ENCODE measurements around the gene MOB2.
"Not testable (repeated sequence)": the region's sequence is repeated elsewhere in the genome, so short reads cannot be mapped to it uniquely, and the experiment has no call there.

MOB2 gene

GRCh38 chr11:1438967-1439330 is 47.6 kb downstream of the MOB2 start:
- DNase-seq = no peak

DNA sequence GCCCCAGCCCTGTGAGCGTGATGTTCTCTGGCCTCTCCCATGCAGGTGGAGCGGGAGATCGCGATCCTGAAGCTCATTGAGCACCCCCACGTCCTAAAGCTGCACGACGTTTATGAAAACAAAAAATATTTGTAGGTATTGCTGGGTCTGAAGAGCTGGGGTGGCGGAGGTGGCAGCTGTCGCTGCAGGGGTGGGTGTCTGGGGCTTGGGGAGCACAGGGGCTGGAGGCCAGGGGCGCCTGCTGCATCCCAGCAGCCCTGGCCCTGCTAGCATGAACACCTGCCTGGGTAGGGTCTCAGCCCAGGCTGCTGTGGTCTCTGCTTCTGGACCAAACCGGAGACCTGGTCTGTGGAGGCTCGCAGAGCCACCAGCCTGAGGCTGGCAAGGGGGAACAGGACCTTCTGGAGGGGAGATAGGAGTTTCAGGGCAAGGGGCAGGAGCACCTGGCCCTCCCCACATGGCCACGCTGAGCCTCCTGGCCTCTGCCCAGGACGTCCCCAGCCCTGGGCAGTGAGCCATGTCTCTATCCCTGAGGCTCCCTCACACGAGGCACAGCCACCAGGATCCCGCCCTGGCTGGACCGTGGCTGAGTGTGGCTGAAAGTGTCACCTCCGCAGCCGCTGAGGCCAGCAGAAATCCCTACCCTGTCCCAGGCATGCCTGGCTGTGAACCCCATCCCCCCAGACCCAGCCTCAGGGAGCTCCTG is 48.2 kb downstream of the MOB2 start:
- no peak for DNase-seq

DNA sequence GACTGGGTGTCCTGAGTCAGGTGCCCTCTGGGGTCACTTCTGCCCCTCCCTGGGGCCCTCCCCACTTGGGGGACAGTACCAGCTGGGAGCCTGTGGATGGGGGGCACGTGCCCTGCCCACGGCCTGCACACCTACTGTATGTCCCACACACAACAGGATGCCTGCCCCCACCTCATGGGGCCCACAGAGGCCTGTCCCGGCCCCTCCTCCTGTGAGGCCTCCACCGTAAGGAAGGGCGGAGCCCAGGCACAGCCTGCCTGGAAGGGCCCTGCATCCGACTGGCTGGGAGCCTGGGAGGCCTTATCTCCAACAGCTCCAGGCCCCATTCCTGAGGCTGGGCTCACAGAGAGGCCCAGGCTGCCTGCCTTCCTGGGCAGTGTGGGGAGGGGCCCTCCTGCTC is 49.1 kb downstream of the MOB2 start:
- DNase-seq = peak; percentile 41

DNA sequence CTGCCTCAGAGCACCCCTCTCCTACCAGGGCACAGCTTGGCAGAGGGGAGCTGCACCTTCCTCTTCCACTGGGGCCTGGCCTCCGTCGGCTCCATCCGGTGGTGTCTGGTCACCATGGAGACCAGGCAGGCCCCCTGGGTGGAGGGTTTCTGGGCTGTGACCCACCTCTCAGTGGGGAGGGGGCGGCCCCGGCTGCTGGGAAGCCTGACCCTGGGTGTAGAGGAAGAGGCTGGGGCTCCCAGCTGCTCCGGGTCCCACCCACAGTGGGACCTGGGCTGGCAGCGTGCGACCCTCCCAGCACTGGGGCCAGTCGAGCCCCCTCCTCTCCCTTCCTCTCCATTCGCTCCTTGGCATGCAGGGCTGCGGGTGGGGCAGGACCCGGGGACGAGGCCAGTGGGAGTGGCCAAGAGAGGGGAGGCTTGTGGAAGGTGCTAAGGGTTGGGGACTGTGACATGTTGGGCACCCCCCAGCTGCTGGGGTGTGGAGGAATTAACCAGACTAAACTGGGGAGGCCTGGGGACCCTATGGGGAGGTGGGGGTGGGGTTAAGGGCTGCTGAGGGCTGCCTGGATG is 50.0 kb downstream of the MOB2 start:
- DNase-seq = no peak

DNA sequence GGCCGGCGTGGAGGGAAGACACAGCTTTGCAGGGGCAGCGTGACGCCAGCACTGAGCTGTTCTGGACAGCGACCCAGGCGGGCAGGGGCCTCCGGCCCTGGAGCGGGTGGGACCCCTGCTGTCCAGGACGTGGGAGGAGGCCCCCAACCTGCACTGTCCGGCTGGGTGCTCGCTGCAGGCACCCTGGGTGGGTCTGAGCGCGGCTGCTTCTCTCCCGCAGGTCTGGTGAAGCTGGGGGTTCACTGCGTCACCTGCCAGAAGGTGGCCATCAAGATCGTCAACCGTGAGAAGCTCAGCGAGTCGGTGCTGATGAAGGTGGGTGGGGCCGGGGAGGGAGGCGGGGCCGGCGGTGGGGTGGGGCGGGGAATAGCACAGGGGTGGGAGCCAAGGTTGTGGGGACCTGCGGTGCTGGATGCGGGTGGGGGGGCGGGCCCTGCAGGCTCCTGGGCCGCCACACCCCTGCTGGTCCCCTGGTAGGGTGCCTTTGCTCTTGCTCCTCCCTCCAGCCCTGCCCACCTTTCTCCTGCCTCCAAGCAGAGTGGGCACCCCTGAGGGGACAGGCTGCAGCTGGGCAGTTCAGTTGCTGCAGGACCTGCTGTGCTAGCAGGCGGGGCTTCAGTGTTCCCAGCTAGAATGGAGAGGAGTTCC is 50.6 kb downstream of the MOB2 start:
- peak; percentile 56 for DNase-seq

- not testable (repeated sequence) for DNase-seq
Measured at GRCh38 chr11:1435479-1435819, 51.1 kb downstream of the MOB2 start.

GRCh38 chr11:1433977-1434640 is 52.5 kb downstream of the MOB2 start:
- DNase-seq = peak; percentile 49

- no peak for DNase-seq
Measured at GRCh38 chr11:1433568-1433967, 53.0 kb downstream of the MOB2 start.

DNA sequence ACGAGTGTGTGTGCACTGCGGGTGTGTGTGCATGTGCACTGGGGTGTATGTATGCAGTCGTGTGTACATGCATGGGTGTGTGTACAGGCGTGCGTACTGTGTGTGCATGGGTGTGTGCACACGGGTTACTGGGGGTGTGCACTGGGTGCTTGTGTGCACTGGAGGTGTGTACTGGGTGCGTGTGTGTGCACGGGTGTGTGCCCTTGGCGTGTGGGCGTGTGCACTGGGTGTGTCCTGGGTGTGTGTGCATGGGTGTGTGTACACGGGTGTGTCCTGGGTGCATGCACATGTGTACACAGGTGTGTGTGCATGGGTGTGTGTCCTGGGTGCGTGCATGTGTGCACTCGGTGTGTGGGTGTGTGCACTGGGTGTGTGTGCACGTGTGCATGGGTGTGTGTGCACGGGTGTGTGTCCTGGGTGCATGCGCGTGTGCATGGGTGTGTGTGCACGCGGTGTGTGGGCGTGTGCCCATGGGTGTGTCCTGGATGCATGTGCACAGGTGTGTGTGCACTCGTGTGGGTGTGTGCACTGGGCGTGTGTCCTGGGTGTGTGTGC is 57.7 kb downstream of the MOB2 start:
- DNase-seq = no peak

- DNase-seq = no peak
Measured at GRCh38 chr11:1425439-1425838, 61.1 kb downstream of the MOB2 start.

DNA sequence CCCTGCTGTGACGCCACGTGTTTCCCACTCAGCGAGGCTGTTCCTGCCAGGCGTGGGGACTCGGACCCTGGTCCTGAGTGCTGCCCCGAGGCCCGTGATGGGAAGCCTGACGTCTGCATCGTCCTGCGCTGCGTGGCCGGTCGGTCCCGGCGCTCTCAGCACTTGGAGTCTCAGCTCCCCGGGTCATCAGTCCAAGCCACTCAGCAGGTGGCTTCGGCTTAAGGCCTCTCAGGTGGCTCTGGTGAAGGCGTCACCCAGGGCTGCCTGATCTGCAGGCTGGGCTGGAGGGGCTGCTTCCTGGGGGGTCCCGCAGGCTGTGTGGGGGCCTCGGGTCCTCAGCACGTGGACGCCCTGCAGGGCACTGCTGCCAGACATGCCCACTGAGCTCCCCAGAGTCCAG is 61.6 kb downstream of the MOB2 start:
- DNase-seq = no peak

DNA sequence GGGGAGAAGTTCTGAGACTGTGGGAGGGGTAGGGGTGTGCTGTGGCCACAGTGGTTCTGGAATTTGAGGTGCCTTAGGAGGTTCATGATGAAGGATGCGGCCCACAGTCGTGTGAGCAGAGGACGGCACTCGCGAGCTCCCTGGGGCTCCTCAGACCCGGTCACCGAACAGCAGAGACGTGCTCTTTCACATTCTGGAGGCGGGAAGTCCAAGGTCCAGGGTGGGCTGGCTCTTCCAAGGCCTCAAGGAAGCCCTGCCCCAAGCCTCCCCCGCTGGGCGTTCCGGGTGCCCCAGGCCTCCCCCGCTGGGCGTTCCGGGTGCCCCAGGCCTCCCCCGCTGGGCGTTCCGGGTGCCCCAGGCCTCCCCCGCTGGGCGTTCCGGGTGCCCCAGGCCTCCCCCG is 63.2 kb downstream of the MOB2 start:
- DNase-seq = not testable (repeated sequence)

DNA sequence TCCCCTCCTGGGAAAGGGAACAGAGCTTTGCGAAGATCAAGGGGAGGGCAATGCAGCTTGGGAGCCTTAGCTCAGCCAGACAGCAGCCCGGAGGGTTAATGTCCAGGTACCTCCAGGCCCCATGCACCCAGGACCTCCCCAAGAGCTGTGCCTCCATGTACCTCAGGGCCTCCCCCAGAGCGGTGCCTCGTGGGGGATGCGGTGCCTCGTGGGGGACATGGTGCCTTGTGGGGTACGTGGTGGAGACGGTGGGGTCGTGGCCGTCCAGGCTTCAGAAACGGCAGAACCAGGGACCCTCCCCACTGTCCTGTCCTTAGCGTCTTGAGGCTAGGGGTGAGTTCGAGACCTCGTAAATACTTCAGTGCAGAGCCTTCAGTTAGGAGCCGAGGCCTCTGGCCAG is 63.6 kb downstream of the MOB2 start:
- DNase-seq = no peak

GRCh38 chr11:1422481-1422880 is 64.1 kb downstream of the MOB2 start:
- DNase-seq = no peak

DNA sequence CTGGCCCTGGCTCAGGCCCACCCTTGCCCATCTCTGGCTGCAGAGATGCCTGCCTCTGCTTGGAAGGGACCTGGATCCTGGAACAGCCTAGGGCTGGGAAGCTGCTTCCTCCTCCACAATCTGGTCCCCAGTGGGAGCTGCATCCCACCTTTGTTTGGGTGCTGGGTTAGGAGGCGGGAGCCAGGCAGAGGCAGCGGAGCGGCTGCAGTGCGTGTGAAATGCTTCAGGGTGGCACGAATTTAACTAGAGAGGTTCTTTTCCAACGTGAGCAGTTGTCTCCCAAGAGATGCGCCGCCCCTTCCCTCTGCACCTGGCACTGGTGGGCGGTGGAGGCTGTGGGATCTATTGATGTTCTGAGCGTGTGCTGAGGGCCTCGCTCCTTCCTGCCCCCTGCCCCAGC is 65.3 kb downstream of the MOB2 start:
- DNase-seq = no peak

DNA sequence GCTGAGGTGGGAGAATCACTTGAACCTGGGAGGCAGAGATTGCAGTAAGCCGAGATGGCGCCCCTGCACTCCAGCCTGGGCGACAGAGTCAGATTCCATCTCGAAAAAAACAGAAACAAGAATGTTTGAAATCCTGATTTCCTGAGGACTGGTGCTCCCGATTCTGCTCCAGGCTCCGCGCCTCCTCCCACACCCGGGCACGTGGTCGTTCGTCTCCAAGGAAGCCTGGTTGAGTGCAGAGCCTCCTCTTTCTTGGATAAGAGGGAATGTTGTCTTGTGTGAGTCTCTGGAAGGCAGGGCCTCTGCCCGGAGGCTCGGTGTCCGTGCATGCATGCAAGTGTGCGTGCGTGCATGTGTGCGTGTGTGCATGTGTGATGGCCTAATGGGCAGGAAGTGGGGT is 66.8 kb downstream of the MOB2 start:
- no peak for DNase-seq

Measured in DMS53 (cell line).